Ascending aorta (tissue), 2 donors: Measurements from ENCODE around the gene TACR2. TPM values are rescaled to one million over a fixed set of nuclear protein-coding genes. Genes with fewer than 3 reads are reported as not detected.

Source experiments
- DNase-seq, 2 donors: peaks; one replicate each; pipeline ENCODE4 v3.0.0-alpha.2; 2019; ENCODE audit warnings: low spot score in 2 of 2
- H3K27ac ChIP-seq, 2 donors: fragments of 200-600 bp; sonication (generic); one replicate each; pipeline ENCODE4 v1.5.1; 2016 to 2017; ENCODE audit warnings: mild to moderate bottlenecking in 1 of 2
- H3K27me3 ChIP-seq: fragments of 200-600 bp; sonication (generic); one replicate; pipeline ENCODE4 v1.5.1; 2017
- H3K36me3 ChIP-seq, 2 donors: fragments of 200-600 bp; sonication (generic); one replicate each; pipeline ENCODE4 v1.5.1; 2016
- H3K4me1 ChIP-seq, 2 donors: fragments of 200-600 bp; sonication (generic); one replicate each; pipeline ENCODE4 v1.5.1; 2016 to 2017; ENCODE audit warnings: mild to moderate bottlenecking in 1 of 2
- H3K4me3 ChIP-seq, 2 donors: fragments of 200-600 bp; sonication (generic); one replicate each; pipeline ENCODE4 v1.5.1; 2016 to 2017; ENCODE audit warnings: mild to moderate bottlenecking in 1 of 2
- H3K9me3 ChIP-seq, 2 donors: fragments of 200-600 bp; sonication (generic); one replicate each; pipeline ENCODE4 v1.5.1; 2016
- CTCF ChIP-seq, 3 experiments: fragments of 200-600 bp in 2 of 3; fragments of 450-650 bp in 1 of 3; sonication (generic) in 2 of 3; IDR thresholded peaks; one replicate each; pipeline ENCODE4 v1.5.1; 2016 to 2019; ENCODE audit warnings: antibody characterized with exemption in 3 of 3, mild to moderate bottlenecking in 1 of 3, moderate library complexity in 1 of 3
- intact Hi-C: fragments of 100-400 bp; cut with DNase I; formaldehyde crosslinking; loops from one replicate; pipeline ENCODE4 v1.15.1; 2023
- total RNA-seq: library from RNA; depleted of rRNA; stranded (reverse); fragments of >200 nt; gene quantifications from one replicate; pipeline ENCODE4 v1.1.0, GENCODE V29; 2016

Gene TACR2
- total RNA-seq, 1 donor from 2014 or later, result not detected

GRCh38 chr10:69417542-69417941, 824 bp upstream of the TACR2 start:
- Histone ChIP-seq H3K9me3 (no peaks in the 10 kb centered on the region), H3K27ac (no peak overlapping the region), H3K36me3 (no peaks in the 10 kb centered on the region), H3K27me3 (no peaks in the 10 kb centered on the region), H3K4me3 (no peak overlapping the region), H3K4me1 (peaks cover 0 to 2% of the 10 kb centered on the region in 2 donors)
- no peak for DNase-seq
- intact Hi-C loops, result no loop called here
- no peak for TF ChIP-seq CTCF (IDR thresholded peaks at IDR 0.05)

DNA sequence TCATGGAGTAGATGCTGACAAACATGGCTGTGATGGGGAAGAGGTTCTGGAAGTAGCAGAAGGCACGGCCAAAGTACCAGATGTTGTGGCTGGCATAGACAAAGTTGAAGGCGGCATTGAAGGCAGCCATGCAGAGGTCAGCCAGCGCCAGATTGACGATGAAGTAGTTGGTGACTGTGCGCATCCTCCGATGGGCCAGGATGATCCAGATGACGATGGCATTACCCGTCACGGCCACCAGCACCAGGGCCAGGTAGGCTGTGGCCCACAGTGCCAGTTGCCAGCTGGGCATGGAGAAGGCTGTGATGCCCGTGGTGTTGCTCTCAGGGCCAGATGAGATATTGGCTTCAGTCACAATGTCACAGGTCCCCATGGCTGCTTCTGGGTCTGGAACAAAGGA, 767 bp downstream of the TACR2 start:
- peaks cover 0 to 2% of the 10 kb centered on the region in 2 donors for H3K4me1 ChIP-seq

DNA sequence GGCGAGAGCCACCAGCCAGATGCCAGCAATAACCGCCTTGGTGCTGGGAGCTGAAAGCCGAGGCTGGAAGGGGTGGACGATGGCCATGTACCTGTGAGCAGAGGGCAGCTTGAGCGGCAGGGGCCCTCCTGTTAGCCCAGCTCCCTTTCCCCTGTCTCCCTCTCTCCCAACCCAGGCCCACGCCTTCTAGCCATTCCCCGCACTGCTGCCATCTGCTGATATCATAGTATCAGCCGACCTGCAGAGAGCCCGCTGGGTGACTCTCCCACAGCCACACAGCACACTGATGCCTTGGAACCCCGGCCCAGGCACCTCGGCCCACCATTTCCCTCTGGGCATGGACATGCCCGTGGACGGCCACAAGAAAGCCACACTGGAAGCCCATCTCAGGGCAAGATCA, 1.7 kb downstream of the TACR2 start:
- TF ChIP-seq CTCF (IDR thresholded peaks at IDR 0.05), result no peak
- Histone ChIP-seq H3K27ac (no peak overlapping the region), H3K4me3 (no peak overlapping the region), H3K36me3 (no peaks in the 10 kb centered on the region), H3K27me3 (no peaks in the 10 kb centered on the region), H3K9me3 (no peaks in the 10 kb centered on the region), H3K4me1 (peaks cover 0 to 2% of the 10 kb centered on the region in 2 donors)
- intact Hi-C loops, result no loop called here
- no peak for DNase-seq

More for the DNA sequence above, 767 bp downstream of the TACR2 start:
- no peaks in the 10 kb centered on the region for H3K9me3 ChIP-seq
- DNase-seq, result no peak
- H3K36me3 ChIP-seq, result no peaks in the 10 kb centered on the region
- intact Hi-C loops, result no loop called here
- no peak overlapping the region for H3K27ac ChIP-seq
- TF ChIP-seq CTCF (IDR thresholded peaks at IDR 0.05), result no peak
- no peaks in the 10 kb centered on the region for H3K27me3 ChIP-seq
- no peak overlapping the region for H3K4me3 ChIP-seq

GRCh38 chr10:69414036-69415018, 2.4 kb downstream of the TACR2 start:
- intact Hi-C loops, result loop anchor here (5.0 kb wide), 2 partner anchors 93 to 232 kb away; partner anchors contain the start of gene SUPV3L1
- TF ChIP-seq CTCF (IDR thresholded peaks at IDR 0.05), result no peak
- no peak overlapping the region for H3K4me3 ChIP-seq
- H3K27ac ChIP-seq, result no peak overlapping the region
- no peaks in the 10 kb centered on the region for H3K9me3 ChIP-seq
- no peaks in the 10 kb centered on the region for H3K27me3 ChIP-seq
- peaks cover 0 to 2% of the 10 kb centered on the region in 2 donors for H3K4me1 ChIP-seq
- no peak for DNase-seq
- H3K36me3 ChIP-seq, result no peaks in the 10 kb centered on the region

GRCh38 chr10:69413221-69413865, 3.4 kb downstream of the TACR2 start:
- Histone ChIP-seq H3K4me1 (peaks cover 0 to 5% of the 10 kb centered on the region in 2 donors), H3K4me3 (no peak overlapping the region), H3K27me3 (no peaks in the 10 kb centered on the region), H3K36me3 (no peaks in the 10 kb centered on the region), H3K9me3 (no peaks in the 10 kb centered on the region), H3K27ac (peak overlapping the region; percentile 25 to 31)
- peak in 1 of 2 donors; percentile 86 for DNase-seq
- intact Hi-C loops, result loop anchor here (1.0 to 5.0 kb wide), 4 partner anchors 21 to 231 kb away; partner anchors contain the start of gene SUPV3L1
- peak; percentile 64 to 77 (median 76) for TF ChIP-seq CTCF (IDR thresholded peaks at IDR 0.05)
